COR-L47 (cell line): ENCODE results near the gene ICA1L.

ENCODE experiments used
- DNase-seq: peaks from one replicate; lab custom pipeline; 2025; lab: John Stamatoyannopoulos, UW

The ICA1L gene

GRCh38 chr2:202736826-202737225, 134.7 kb downstream of the ICA1L start:
- DNase-seq, result no peak

- no peak for DNase-seq
Measured at GRCh38 chr2:202726070-202726469, 145.5 kb downstream of the ICA1L start.

- no peak for DNase-seq
Measured at GRCh38 chr2:202723746-202724145, 147.8 kb downstream of the ICA1L start.
